Muscle layer of colon (tissue), 2 donors: ENCODE data around the gene IP6K2.

Experiments
- H3K27ac ChIP-seq: one replicate; pipeline ENCODE4 v1.7.0; 2013; ENCODE audit warnings: low read depth, mild to moderate bottlenecking, low read length, moderate library complexity
- H3K27me3 ChIP-seq, 2 donors: one replicate each; pipeline ENCODE4 v1.7.0; 2013; ENCODE audit warnings: low read length in 2 of 2, mild to moderate bottlenecking in 2 of 2; ENCODE audit not compliant: insufficient read depth in 2 of 2, control insufficient read depth in 1 of 2
- H3K36me3 ChIP-seq: one replicate; pipeline ENCODE4 v1.7.0; 2013; ENCODE audit warnings: mild to moderate bottlenecking, low read length; ENCODE audit not compliant: insufficient read depth
- H3K4me1 ChIP-seq: one replicate; pipeline ENCODE4 v1.7.0; 2013; ENCODE audit warnings: mild to moderate bottlenecking, low read length; ENCODE audit not compliant: insufficient read depth
- H3K4me3 ChIP-seq, 2 donors: one replicate each; pipeline ENCODE4 v1.7.0; 2013; ENCODE audit warnings: low read length in 2 of 2, low read depth in 1 of 2, mild to moderate bottlenecking in 1 of 2, moderate library complexity in 1 of 2
- H3K9ac ChIP-seq: one replicate; pipeline ENCODE4 v1.7.0; 2013; ENCODE audit warnings: low read length
- H3K9me3 ChIP-seq: one replicate; pipeline ENCODE4 v1.7.0; 2013; ENCODE audit warnings: mild to moderate bottlenecking, low read length
- donor health status: abdominal sarcoma.
- donor health status: Adenocarcinoma of cecum.

The IP6K2 gene

GRCh38 chr3:48687220-48687678, 29.8 kb downstream of the IP6K2 start:
- Histone ChIP-seq H3K4me3 (no peak overlapping the region), H3K36me3 (peaks cover 50% of the 10 kb centered on the region), H3K27me3 (no peaks in the 10 kb centered on the region), H3K4me1 (peaks cover 33% of the 10 kb centered on the region), H3K27ac (no peak overlapping the region), H3K9me3 (no peaks in the 10 kb centered on the region), H3K9ac (no peak overlapping the region)

- Histone ChIP-seq H3K9ac (no peak overlapping the region), H3K9me3 (no peaks in the 10 kb centered on the region), H3K36me3 (peaks cover 50% of the 10 kb centered on the region), H3K27ac (peak overlapping the region; percentile 68), H3K4me1 (peaks cover 33% of the 10 kb centered on the region), H3K27me3 (no peaks in the 10 kb centered on the region), H3K4me3 (peak overlapping the region in 1 of 2 donors; percentile 89)
Observed at GRCh38 chr3:48686538-48687219, 30.3 kb downstream of the IP6K2 start.

- H3K4me1 ChIP-seq, result peaks cover 33% of the 10 kb centered on the region
Observed at GRCh38 chr3:48685603-48686511, 31.2 kb downstream of the IP6K2 start, which contains the start of gene NCKIPSD. TSS of gene NCKIPSD (minus strand) at chr3:48685915. CDS start at chr3:48685807, 108 bp downstream.

GRCh38 chr3:48685293-48685602, 31.8 kb downstream of the IP6K2 start:
- peaks cover 33% of the 10 kb centered on the region for H3K4me1 ChIP-seq
- H3K9ac ChIP-seq, result peak overlapping the region; percentile 82
- peak overlapping the region; percentile 89 to 99 for H3K4me3 ChIP-seq
- no peaks in the 10 kb centered on the region for H3K9me3 ChIP-seq
- peak overlapping the region; percentile 85 for H3K27ac ChIP-seq
- H3K27me3 ChIP-seq, result no peaks in the 10 kb centered on the region
- peaks cover 52% of the 10 kb centered on the region for H3K36me3 ChIP-seq

More at GRCh38 chr3:48685603-48686511, 31.2 kb downstream of the IP6K2 start, which contains the start of gene NCKIPSD:
- Histone ChIP-seq H3K36me3 (peaks cover 50% of the 10 kb centered on the region), H3K27me3 (no peaks in the 10 kb centered on the region), H3K9me3 (no peaks in the 10 kb centered on the region), H3K9ac (peak within 1 kb of the TSS; percentile 82), H3K4me3 (peak within 1 kb of the TSS; percentile 89 to 99), H3K27ac (peak within 1 kb of the TSS; percentile 85)

- Histone ChIP-seq H3K4me3 (peak overlapping the region; percentile 32 to 89), H3K9ac (peak overlapping the region; percentile 39), H3K27me3 (no peaks in the 10 kb centered on the region), H3K36me3 (peaks cover 46% of the 10 kb centered on the region), H3K27ac (no peak overlapping the region), H3K4me1 (peaks cover 33% of the 10 kb centered on the region), H3K9me3 (no peaks in the 10 kb centered on the region)
Observed at GRCh38 chr3:48684480-48685143, 32.4 kb downstream of the IP6K2 start.

DNA sequence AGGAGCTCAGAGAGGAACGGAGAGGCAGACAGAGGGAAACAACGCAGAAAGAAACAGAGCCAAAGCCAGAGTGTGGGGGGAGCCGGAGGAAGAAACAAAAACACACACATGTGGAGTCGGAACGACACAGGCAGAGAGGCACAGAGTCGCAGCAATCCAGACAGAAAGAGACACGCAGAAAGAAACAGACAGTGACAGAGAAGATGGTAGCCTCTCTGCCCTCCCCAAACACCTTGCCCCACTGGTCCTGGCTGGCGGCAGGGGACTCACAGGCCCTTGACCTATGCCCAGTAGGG, 33.0 kb downstream of the IP6K2 start:
- H3K9me3 ChIP-seq, result no peaks in the 10 kb centered on the region
- peaks cover 40% of the 10 kb centered on the region for H3K36me3 ChIP-seq
- peak overlapping the region; percentile 32 to 89 for H3K4me3 ChIP-seq
- no peaks in the 10 kb centered on the region for H3K27me3 ChIP-seq
- H3K9ac ChIP-seq, result peak overlapping the region; percentile 39
- H3K27ac ChIP-seq, result no peak overlapping the region
- peaks cover 33% of the 10 kb centered on the region for H3K4me1 ChIP-seq

DNA sequence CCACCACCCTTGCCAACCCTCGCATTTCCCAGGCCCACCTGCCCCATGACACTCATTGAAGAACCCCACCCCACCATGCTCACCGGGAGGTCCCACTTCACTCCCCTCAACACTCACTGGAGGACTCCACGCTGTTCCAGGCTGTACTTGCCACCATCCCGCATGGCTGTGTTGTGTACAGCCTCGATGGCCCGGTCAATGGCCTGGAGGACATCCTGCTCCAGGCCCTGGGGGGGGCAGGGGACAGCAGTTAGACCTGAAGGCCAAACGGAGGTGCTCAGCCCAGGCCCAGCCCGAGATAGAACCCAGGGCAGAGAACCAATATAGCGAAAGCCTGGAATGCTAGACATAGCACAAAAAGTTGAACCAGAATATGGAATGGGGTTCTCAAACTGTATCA, 34.2 kb downstream of the IP6K2 start:
- Histone ChIP-seq H3K27me3 (no peaks in the 10 kb centered on the region), H3K4me1 (peaks cover 33% of the 10 kb centered on the region), H3K9ac (no peak overlapping the region), H3K36me3 (peaks cover 30% of the 10 kb centered on the region), H3K9me3 (no peaks in the 10 kb centered on the region), H3K27ac (no peak overlapping the region), H3K4me3 (no peak overlapping the region)

DNA sequence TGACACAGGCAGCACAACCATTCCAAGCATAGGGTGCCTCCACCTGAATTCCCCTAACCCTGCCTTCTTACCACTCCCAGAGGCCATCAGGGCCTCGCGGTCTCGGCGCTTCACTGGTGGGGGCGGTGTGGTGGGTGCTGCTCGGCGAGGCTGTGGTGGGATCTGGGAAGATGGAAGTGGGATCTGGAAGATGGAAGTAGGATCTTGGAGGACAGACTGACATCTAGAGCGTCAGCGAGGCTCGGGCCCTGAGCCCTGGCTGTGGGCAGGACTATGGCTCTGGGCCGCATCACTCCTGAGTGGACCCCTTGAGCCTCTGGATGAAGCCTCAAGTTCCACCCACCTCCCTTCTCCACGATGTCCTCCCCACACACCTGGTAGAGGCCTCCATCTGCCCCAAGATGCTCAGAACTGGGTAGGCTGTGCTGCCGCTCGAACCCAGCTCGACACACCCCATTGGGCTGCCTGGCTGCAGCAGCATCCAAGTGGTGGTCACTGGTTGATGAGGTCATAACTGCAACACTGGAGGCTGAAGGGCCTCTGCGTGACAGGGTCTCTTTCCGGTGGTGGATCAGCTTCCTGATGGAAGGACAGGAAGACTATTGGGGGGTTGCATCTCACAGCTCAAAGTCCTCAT, 34.9 kb downstream of the IP6K2 start:
- no peaks in the 10 kb centered on the region for H3K27me3 ChIP-seq
- H3K4me3 ChIP-seq, result no peak overlapping the region
- H3K9me3 ChIP-seq, result no peaks in the 10 kb centered on the region
- H3K27ac ChIP-seq, result no peak overlapping the region
- no peak overlapping the region for H3K9ac ChIP-seq
- H3K36me3 ChIP-seq, result peaks cover 25% of the 10 kb centered on the region
- H3K4me1 ChIP-seq, result peaks cover 30% of the 10 kb centered on the region

- peaks cover 25% of the 10 kb centered on the region for H3K4me1 ChIP-seq
- H3K27ac ChIP-seq, result no peak overlapping the region
- H3K36me3 ChIP-seq, result peaks cover 24% of the 10 kb centered on the region
Observed at GRCh38 chr3:48681541-48681880, 35.5 kb downstream of the IP6K2 start.

GRCh38 chr3:48680811-48681540, 36.0 kb downstream of the IP6K2 start:
- no peaks in the 10 kb centered on the region for H3K27me3 ChIP-seq
- no peak overlapping the region for H3K27ac ChIP-seq
- H3K4me3 ChIP-seq, result no peak overlapping the region
- no peaks in the 10 kb centered on the region for H3K9me3 ChIP-seq
- H3K4me1 ChIP-seq, result peaks cover 20% of the 10 kb centered on the region
- H3K9ac ChIP-seq, result no peak overlapping the region
- peaks cover 24% of the 10 kb centered on the region for H3K36me3 ChIP-seq

More at GRCh38 chr3:48681541-48681880, 35.5 kb downstream of the IP6K2 start:
- Histone ChIP-seq H3K9ac (no peak overlapping the region), H3K27me3 (no peaks in the 10 kb centered on the region), H3K9me3 (no peaks in the 10 kb centered on the region), H3K4me3 (no peak overlapping the region)
